AG09319 (cell line): ENCODE results near the gene CCDC91.

Experiments
- DNase-seq: peaks from one replicate; pipeline ENCODE4 v3.0.0-alpha.2; 2010; ENCODE audit warnings: low read depth; ENCODE audit errors: extremely low read depth
- TF ChIP-seq, protein P1 (sequence below): IDR thresholded peaks from 2 replicates; pipeline ENCODE4 v1.5.1; 2011; ENCODE audit warnings: low read depth, mild to moderate bottlenecking, inconsistent platforms, low read length, moderate library complexity

The CCDC91 gene

DNA sequence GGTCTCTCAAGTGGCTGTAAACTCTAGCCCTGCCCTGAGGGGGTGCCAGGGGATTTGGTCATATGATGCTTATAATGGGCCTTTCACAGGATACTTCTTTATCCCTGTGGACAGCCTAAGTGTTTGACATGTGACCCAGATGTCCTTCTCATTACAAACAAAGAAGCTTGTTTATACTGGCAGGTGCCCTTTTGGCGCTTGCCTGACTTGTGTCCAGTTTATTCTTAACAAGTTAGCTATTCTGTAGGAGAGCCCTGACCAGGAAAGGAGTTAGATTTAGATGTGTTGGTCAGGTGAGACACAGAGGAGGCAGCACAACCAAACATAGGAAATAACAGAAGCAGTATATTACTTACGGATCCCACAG, 51.9 kb downstream of the CCDC91 start:
- DNase-seq = no peak
- TF ChIP-seq, protein P1, sequence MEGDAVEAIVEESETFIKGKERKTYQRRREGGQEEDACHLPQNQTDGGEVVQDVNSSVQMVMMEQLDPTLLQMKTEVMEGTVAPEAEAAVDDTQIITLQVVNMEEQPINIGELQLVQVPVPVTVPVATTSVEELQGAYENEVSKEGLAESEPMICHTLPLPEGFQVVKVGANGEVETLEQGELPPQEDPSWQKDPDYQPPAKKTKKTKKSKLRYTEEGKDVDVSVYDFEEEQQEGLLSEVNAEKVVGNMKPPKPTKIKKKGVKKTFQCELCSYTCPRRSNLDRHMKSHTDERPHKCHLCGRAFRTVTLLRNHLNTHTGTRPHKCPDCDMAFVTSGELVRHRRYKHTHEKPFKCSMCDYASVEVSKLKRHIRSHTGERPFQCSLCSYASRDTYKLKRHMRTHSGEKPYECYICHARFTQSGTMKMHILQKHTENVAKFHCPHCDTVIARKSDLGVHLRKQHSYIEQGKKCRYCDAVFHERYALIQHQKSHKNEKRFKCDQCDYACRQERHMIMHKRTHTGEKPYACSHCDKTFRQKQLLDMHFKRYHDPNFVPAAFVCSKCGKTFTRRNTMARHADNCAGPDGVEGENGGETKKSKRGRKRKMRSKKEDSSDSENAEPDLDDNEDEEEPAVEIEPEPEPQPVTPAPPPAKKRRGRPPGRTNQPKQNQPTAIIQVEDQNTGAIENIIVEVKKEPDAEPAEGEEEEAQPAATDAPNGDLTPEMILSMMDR = no peak

DNA sequence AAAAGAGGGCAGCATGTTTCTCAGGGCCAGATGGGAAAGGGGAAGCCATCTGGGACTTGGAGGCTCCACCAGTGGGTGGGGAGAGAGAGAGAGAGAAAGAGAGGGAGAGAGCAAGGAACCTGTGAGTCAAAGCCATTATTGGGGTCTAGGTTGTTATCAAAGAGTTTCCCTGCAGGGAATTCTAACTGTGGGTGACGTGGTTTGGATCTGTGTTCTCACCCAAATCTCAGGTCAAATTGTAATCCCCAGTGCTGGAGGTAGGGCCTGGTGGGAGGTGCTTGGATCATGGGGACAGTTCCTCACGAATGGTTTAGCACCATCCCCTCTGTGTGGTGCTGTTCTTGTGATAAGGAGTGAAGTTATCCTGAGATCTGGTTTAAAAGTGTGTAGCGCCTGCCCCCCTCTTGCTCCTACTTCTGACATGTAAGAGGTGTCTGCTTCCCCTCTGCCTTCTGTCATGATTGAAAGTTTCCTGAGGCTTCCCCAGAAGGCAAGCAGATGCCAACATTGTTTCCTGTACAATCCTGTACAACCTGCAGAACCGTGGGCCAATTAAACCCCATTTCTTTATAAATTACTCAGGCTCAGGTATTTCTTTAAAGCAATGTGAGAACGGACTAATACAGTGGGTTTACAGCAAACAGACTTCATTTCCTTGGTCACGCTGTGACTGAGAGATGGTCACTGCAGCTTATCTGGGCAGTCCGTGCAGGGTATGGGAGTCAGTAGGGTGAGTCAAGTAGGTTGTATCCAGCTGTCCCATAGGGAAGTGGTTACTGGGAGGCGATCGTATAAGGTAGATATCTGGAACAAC, 52.4 kb downstream of the CCDC91 start:
- no peak for DNase-seq
- TF ChIP-seq, protein P1 = no peak

DNA sequence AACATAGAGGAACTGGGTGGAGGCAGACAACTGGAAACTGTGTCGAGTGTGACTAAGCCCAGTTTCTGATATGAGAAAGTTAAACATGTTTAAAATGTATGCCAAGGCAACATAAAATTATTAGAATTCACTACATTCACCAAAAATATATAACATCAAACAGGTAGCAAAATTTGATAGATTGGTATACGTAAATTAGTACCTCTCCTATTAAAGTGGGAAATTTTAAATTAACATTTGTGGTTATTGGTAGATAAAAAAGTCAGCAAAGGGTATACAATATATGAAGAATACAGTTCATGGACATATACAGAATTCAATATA, 53.0 kb downstream of the CCDC91 start:
- no peak for DNase-seq

DNA sequence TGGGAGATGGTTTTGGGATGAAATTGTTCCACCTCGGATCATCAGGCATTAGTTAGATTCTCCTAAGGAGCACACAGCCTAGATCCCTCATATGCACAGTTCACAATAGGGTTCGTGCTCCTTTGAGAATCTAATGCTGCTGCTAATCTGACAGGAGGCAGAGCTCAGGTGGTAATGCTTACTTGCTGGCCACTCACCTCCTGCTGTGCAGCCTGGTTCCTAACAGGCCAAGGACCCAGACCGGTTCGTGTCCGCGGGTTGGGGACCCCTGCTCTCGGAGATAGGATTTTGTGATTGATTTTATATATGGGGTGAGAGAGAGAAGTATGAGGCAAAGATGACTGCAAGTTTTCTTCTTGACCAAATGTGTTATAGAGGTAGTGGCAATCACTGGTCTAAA, 57.5 kb downstream of the CCDC91 start:
- DNase-seq = no peak
- TF ChIP-seq, protein P1 = no peak

More for the DNA sequence above, 53.0 kb downstream of the CCDC91 start:
- TF ChIP-seq, protein P1 = no peak

DNA sequence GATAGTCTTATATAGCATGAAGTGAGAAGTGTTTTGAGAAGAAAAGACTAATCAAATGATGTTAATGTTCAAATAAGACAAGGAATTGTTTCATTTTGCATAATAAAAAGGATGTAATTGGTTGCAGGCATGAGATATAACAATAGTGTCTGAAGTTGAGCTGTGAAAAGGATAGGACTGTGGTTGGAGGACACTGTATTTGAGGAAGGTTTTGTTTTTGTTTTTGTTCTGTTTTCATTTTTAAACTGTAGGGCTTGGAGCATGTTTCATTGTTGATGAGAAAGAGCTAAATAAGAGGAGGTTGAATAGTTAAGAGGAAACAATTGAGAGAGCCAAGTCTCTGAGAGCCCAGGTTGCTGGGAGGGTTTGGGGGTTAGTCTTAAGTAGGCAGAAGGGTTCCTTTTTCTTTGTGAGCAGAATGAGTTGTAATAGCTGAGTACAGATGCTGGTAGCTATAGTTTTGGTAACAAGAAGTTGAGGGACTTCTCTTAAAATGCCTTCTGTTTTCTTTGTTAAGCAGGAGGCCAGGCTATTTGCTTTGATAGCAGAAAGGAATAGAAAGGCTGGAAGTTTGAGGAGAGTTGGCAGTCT, 58.4 kb downstream of the CCDC91 start:
- DNase-seq = no peak
- TF ChIP-seq, protein P1 = no peak

DNA sequence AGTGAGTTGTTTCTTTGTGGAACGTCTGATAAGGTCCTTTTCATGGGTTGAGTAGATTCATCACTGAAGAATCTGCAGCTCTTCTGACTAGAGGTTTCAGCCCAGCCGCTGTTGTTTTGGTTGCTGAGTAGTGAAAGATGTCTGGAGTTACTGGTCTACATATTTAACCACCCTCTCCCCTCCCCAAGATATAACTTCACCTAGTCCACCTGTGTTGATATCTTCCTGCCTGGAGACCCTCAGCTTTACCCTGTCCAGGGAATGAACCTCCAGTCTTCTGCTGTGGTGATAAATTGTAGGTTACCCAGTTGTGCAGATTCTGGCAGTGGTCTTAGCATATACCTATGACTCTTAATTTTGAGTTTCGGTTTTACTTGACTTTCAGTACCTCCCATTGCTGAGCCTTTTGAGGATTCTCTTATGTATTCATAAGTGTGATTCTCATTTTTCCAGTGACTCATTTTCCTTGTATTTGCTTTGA, 62.9 kb downstream of the CCDC91 start:
- no peak for DNase-seq
- TF ChIP-seq, protein P1 = no peak

DNA sequence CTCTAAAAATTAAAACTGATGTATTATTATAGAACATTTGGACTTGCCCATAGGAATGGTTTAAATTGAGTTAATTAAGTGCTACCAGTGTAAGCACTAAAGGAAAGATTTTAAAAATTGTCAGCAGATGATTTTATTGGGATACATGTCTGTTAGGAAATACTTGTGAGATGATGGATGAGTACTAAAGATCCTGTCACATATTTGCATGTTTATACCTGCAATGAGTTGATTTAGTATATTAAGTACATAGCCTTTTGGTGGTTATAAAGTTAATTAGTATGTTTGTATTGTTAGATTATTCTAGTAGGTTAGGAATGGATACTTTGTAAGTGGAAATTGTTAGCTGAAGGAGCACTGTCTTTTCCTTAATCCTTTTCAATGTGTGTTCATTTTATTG, 67.2 kb downstream of the CCDC91 start:
- no peak for DNase-seq
- TF ChIP-seq, protein P1 = no peak
